Ureter (tissue), 1 donor: ENCODE measurements around the gene ZNF787. TPM values are rescaled to one million over a fixed set of nuclear protein-coding genes. Genes with fewer than 3 reads are reported as not detected.
"Not testable (repeated sequence)": the region's sequence is repeated elsewhere in the genome, so short reads cannot be mapped to it uniquely, and the experiment has no call there.

Experiments used
- DNase-seq: peaks from one replicate; pipeline ENCODE4 v3.0.0-alpha.2; 2020; ENCODE audit warnings: low spot score
- total RNA-seq: library from RNA; stranded (reverse); gene quantifications from one replicate; pipeline ENCODE4 v1.2.4, GENCODE V29; 2023
- donor health status: DM: yes; HTN: yes; CAD: no.

Gene ZNF787
- total RNA-seq, result 32.4 TPM

GRCh38 chr19:56121180-56122167, at the start of gene ZNF787:
TSS of gene ZNF787 (minus strand) at chr19:56121295. CDS start at chr19:56103217, 18,078 bp downstream.
- DNase-seq, result peak; percentile 99

GRCh38 chr19:56170261-56170660, 49.2 kb upstream of the ZNF787 start:
- no peak for DNase-seq

- no peak for DNase-seq
Measured at GRCh38 chr19:56167064-56167578, 46.0 kb upstream of the ZNF787 start.

GRCh38 chr19:56163097-56163496, 42.0 kb upstream of the ZNF787 start:
- no peak for DNase-seq

GRCh38 chr19:56162258-56162657, 41.2 kb upstream of the ZNF787 start:
- DNase-seq, result no peak

- no peak for DNase-seq
Measured at GRCh38 chr19:56161534-56161933, 40.4 kb upstream of the ZNF787 start.

GRCh38 chr19:56159622-56160271, 38.7 kb upstream of the ZNF787 start:
- DNase-seq, result no peak

- no peak for DNase-seq
Measured at GRCh38 chr19:56159009-56159559, 38.0 kb upstream of the ZNF787 start.

- DNase-seq, result no peak
Measured at GRCh38 chr19:56158170-56158757, 37.2 kb upstream of the ZNF787 start.

- no peak for DNase-seq
Measured at GRCh38 chr19:56156768-56157167, 35.7 kb upstream of the ZNF787 start.

GRCh38 chr19:56155124-56155687, 34.1 kb upstream of the ZNF787 start:
- DNase-seq, result no peak

- DNase-seq, result no peak
Measured at GRCh38 chr19:56153507-56153906, 32.4 kb upstream of the ZNF787 start.

- DNase-seq, result no peak
Measured at GRCh38 chr19:56152644-56153043, 31.5 kb upstream of the ZNF787 start.

- DNase-seq, result no peak
Measured at GRCh38 chr19:56150358-56150757, 29.3 kb upstream of the ZNF787 start.

- no peak for DNase-seq
Measured at GRCh38 chr19:56149656-56150038, 28.6 kb upstream of the ZNF787 start.

GRCh38 chr19:56148955-56149655, 28.0 kb upstream of the ZNF787 start:
- not testable (repeated sequence) for DNase-seq

- DNase-seq, result no peak
Measured at GRCh38 chr19:56148096-56148495, 27.0 kb upstream of the ZNF787 start.

- no peak for DNase-seq
Measured at GRCh38 chr19:56147307-56147706, 26.2 kb upstream of the ZNF787 start.

GRCh38 chr19:56146904-56147303, 25.8 kb upstream of the ZNF787 start:
- DNase-seq, result no peak

GRCh38 chr19:56145698-56146097, 24.6 kb upstream of the ZNF787 start:
- DNase-seq, result no peak

GRCh38 chr19:56144831-56145230, 23.7 kb upstream of the ZNF787 start:
- no peak for DNase-seq
